Measurements from ENCODE around the gene TMEM145.
"Not testable (repeated sequence)": the region's sequence is repeated elsewhere in the genome, so short reads cannot be mapped to it uniquely, and the experiment has no call there.

TMEM145 gene

GRCh38 chr19:42327381-42327780 is 14.3 kb downstream of the TMEM145 start:
- no peak for TF ChIP-seq CTCF (IDR thresholded peaks at IDR 0.05; ENCODE audit: extremely low read depth, missing control alignments)

GRCh38 chr19:42328106-42328505 is 15.0 kb downstream of the TMEM145 start:
- DNase-seq (ENCODE audit: low spot score) = no peak
- no peak for TF ChIP-seq CTCF (IDR thresholded peaks at IDR 0.05; ENCODE audit: extremely low read depth, missing control alignments)

More at GRCh38 chr19:42327381-42327780, 14.3 kb downstream of the TMEM145 start:
- no peak for DNase-seq (ENCODE audit: low spot score)

- DNase-seq (ENCODE audit: low spot score) = no peak
- TF ChIP-seq CTCF (IDR thresholded peaks at IDR 0.05; ENCODE audit: extremely low read depth, missing control alignments) = no peak
These were observed 15.7 kb downstream of the TMEM145 start for GRCh38 chr19:42328854-42329253.

- TF ChIP-seq CTCF (IDR thresholded peaks at IDR 0.05; ENCODE audit: extremely low read depth, missing control alignments) = no peak
- no peak for DNase-seq (ENCODE audit: low spot score)
These were observed 17.2 kb downstream of the TMEM145 start for GRCh38 chr19:42330241-42330711.

GRCh38 chr19:42331333-42331732 is 18.2 kb downstream of the TMEM145 start:
- not testable (repeated sequence) for DNase-seq (ENCODE audit: low spot score)

GRCh38 chr19:42332059-42332458 is 18.9 kb downstream of the TMEM145 start:
- TF ChIP-seq CTCF (IDR thresholded peaks at IDR 0.05; ENCODE audit: extremely low read depth, missing control alignments) = no peak
- no peak for DNase-seq (ENCODE audit: low spot score)

GRCh38 chr19:42333018-42333417 is 19.9 kb downstream of the TMEM145 start:
- no peak for DNase-seq (ENCODE audit: low spot score)
- TF ChIP-seq CTCF (IDR thresholded peaks at IDR 0.05; ENCODE audit: extremely low read depth, missing control alignments) = no peak

GRCh38 chr19:42333975-42334696 is 21.0 kb downstream of the TMEM145 start:
- no peak for TF ChIP-seq CTCF (IDR thresholded peaks at IDR 0.05; ENCODE audit: extremely low read depth, missing control alignments)
- no peak for DNase-seq (ENCODE audit: low spot score)

Measured in GM20000 (cell line).